H9 (cell line): ENCODE results near the gene TMEM44. TPM values are rescaled to one million over a fixed set of nuclear protein-coding genes. Genes with fewer than 3 reads are reported as not detected.

ENCODE experiments used
- DNase-seq: peaks from one replicate; pipeline ENCODE4 v3.0.0-alpha.2; 2017
- H2AFZ ChIP-seq: one replicate; pipeline ENCODE4 v1.6.1; 2013; ENCODE audit warnings: mild to moderate bottlenecking, low read length, control low read depth, moderate library complexity
- H2AK5ac ChIP-seq: 2 replicates; pipeline ENCODE4 v1.6.1; 2013; ENCODE audit warnings: low read length, control low read depth, mixed read lengths; ENCODE audit not compliant: insufficient read length
- H2BK120ac ChIP-seq: one replicate; pipeline ENCODE4 v1.6.1; 2013; ENCODE audit warnings: low read depth, mild to moderate bottlenecking, low read length, control low read depth, inconsistent platforms; ENCODE audit not compliant: poor library complexity, severe bottlenecking
- H2BK12ac ChIP-seq: 2 replicates; pipeline ENCODE4 v1.6.1; 2013; ENCODE audit warnings: low read length, control low read depth, mixed read lengths, low read depth; ENCODE audit not compliant: insufficient read length
- H2BK15ac ChIP-seq: 2 replicates; pipeline ENCODE4 v1.6.1; 2013; ENCODE audit warnings: low read depth, low read length, control low read depth
- H2BK20ac ChIP-seq: one replicate; pipeline ENCODE4 v1.6.1; 2013; ENCODE audit warnings: low read depth, mild to moderate bottlenecking, low read length, control low read depth, inconsistent platforms; ENCODE audit not compliant: poor library complexity, severe bottlenecking
- H2BK5ac ChIP-seq: 2 replicates; pipeline ENCODE4 v1.6.1; 2013; ENCODE audit warnings: low read length, control low read depth, mixed read lengths; ENCODE audit not compliant: insufficient read length
- H3K14ac ChIP-seq: 2 replicates; pipeline ENCODE4 v1.6.1; 2013; ENCODE audit warnings: low read length, control low read depth; ENCODE audit not compliant: insufficient read depth
- H3K18ac ChIP-seq: 2 replicates; pipeline ENCODE4 v1.6.1; 2013; ENCODE audit warnings: low read depth, mild to moderate bottlenecking, mixed read lengths, low read length, control low read depth; ENCODE audit not compliant: insufficient read length
- H3K23ac ChIP-seq: 2 replicates; pipeline ENCODE4 v1.6.1; 2013; ENCODE audit warnings: low read length, control low read depth, mixed read lengths, low read depth; ENCODE audit not compliant: insufficient read length
- H3K23me2 ChIP-seq: 2 replicates; pipeline ENCODE4 v1.6.1; 2013; ENCODE audit warnings: low read depth, mild to moderate bottlenecking, mixed read lengths, low read length, control low read depth; ENCODE audit not compliant: insufficient read length, poor library complexity, severe bottlenecking
- H3K27ac ChIP-seq: 2 replicates; pipeline ENCODE4 v1.5.1; 2013; ENCODE audit warnings: low read length, control low read depth, mixed read lengths, low read depth; ENCODE audit not compliant: insufficient read length
- H3K27me3 ChIP-seq: 2 replicates; pipeline ENCODE4 v1.6.1; 2013; ENCODE audit warnings: low read length, control low read depth, inconsistent platforms; ENCODE audit not compliant: insufficient read depth
- H3K4ac ChIP-seq: 2 replicates; pipeline ENCODE4 v1.6.1; 2013; ENCODE audit warnings: low read depth, mild to moderate bottlenecking, control low read depth, inconsistent platforms, low read length, moderate library complexity
- H3K4me1 ChIP-seq: 2 replicates; pipeline ENCODE4 v1.6.1; 2013; ENCODE audit warnings: low read length, control low read depth, inconsistent platforms; ENCODE audit not compliant: insufficient read depth
- H3K4me2 ChIP-seq: 2 replicates; pipeline ENCODE4 v1.6.1; 2013; ENCODE audit warnings: low read length, control low read depth, mixed read lengths; ENCODE audit not compliant: insufficient read length, insufficient read depth
- H3K56ac ChIP-seq: 2 replicates; pipeline ENCODE4 v1.6.1; 2013; ENCODE audit warnings: low read depth, mild to moderate bottlenecking, mixed read lengths, low read length, control low read depth; ENCODE audit not compliant: insufficient read length
- H3K79me1 ChIP-seq: 2 replicates; pipeline ENCODE4 v1.6.1; 2013; ENCODE audit warnings: low read depth, mild to moderate bottlenecking, moderate library complexity, low read length, control low read depth, inconsistent platforms; ENCODE audit not compliant: insufficient read depth, poor library complexity, severe bottlenecking
- H3K79me2 ChIP-seq: 2 replicates; pipeline ENCODE4 v1.6.1; 2013; ENCODE audit warnings: low read length, control low read depth, inconsistent platforms; ENCODE audit not compliant: insufficient read depth
- H3K9ac ChIP-seq: 2 replicates; pipeline ENCODE4 v1.6.1; 2013; ENCODE audit warnings: low read length, control low read depth, mixed read lengths; ENCODE audit not compliant: insufficient read length; ENCODE audit errors: extremely low read depth
- H3K9me3 ChIP-seq: one replicate; pipeline ENCODE4 v1.6.1; 2013; ENCODE audit warnings: low read depth, low read length, inconsistent platforms; ENCODE audit not compliant: control insufficient read depth
- H3T11ph ChIP-seq: one replicate; pipeline ENCODE4 v1.6.1; 2013; ENCODE audit warnings: mild to moderate bottlenecking, low read length, control low read depth, inconsistent platforms
- H4K20me1 ChIP-seq: one replicate; pipeline ENCODE4 v1.6.1; 2013; ENCODE audit not compliant: control insufficient read depth, insufficient read length, insufficient read depth
- H4K5ac ChIP-seq: 2 replicates; pipeline ENCODE4 v1.6.1; 2013; ENCODE audit warnings: low read depth, mild to moderate bottlenecking, mixed read lengths, low read length, control low read depth; ENCODE audit not compliant: insufficient read length
- H4K8ac ChIP-seq: replicated peaks from 2 replicates; pipeline ENCODE4 v1.6.1; 2013; ENCODE audit warnings: low read length, control low read depth, mixed read lengths, low read depth; ENCODE audit not compliant: insufficient read length
- H4K91ac ChIP-seq: 2 replicates; pipeline ENCODE4 v1.6.1; 2013; ENCODE audit warnings: low read depth, mild to moderate bottlenecking, moderate library complexity, mixed read lengths, low read length, control low read depth; ENCODE audit not compliant: insufficient read length
- H3K27ac Mint-ChIP-seq, 3 experiments: 2 replicates in 2 of 3; 3 replicates in 1 of 3; pipeline ENCODE4 v1.8.0; 2020 to 2021; ENCODE audit warnings: mixed read lengths in 3 of 3, mild to moderate bottlenecking in 1 of 3, moderate library complexity in 1 of 3
- H3K27me3 Mint-ChIP-seq: 2 replicates; pipeline ENCODE4 v1.8.0; 2021; ENCODE audit warnings: low read depth, mild to moderate bottlenecking, moderate library complexity, mixed read lengths
- H3K36me3 Mint-ChIP-seq, 3 experiments: 2 replicates in 2 of 3; 3 replicates in 1 of 3; pipeline ENCODE4 v1.8.0; 2020 to 2021; ENCODE audit warnings: low read depth in 3 of 3, mixed read lengths in 3 of 3; ENCODE audit not compliant: insufficient read depth in 1 of 3
- H3K4me1 Mint-ChIP-seq, 2 experiments: 2 replicates each; pipeline ENCODE4 v1.8.0; 2020; ENCODE audit warnings: mixed read lengths in 2 of 2
- H3K4me3 Mint-ChIP-seq, 2 experiments: 2 replicates in 1 of 2; 3 replicates in 1 of 2; pipeline ENCODE4 v1.8.0; 2020 to 2021; ENCODE audit warnings: mild to moderate bottlenecking in 2 of 2, mixed read lengths in 2 of 2, moderate library complexity in 1 of 2
- H3K9me3 Mint-ChIP-seq, 2 experiments: 2 replicates in 1 of 2; 3 replicates in 1 of 2; pipeline ENCODE4 v1.8.0; 2020; ENCODE audit warnings: mild to moderate bottlenecking in 2 of 2, mixed read lengths in 2 of 2, moderate library complexity in 1 of 2
- CTCF ChIP-seq: fragments of 200-600 bp; sonication (generic); conservative IDR thresholded peaks from 3 replicates; pipeline ENCODE4 v1.8.0; 2021; ENCODE audit warnings: antibody characterized with exemption, mild to moderate bottlenecking
- WGBS: extraction: QIAGEN DNeasy Blood & Tissue Kit; methylation state at CpG from one replicate; pipeline ENCODE4 v1.1.7; 2013; ENCODE audit warnings: missing lambda C conversion rate, low lambda C conversion rate, mixed read lengths; ENCODE audit not compliant: insufficient read length; ENCODE audit errors: extremely low coverage; 5-methylcytosine and 5-hydroxymethylcytosine counted together
- total RNA-seq: library from RNA; stranded (reverse); gene quantifications from 2 replicates; pipeline ENCODE4 v1.2.1, GENCODE V29; 2021

TMEM44 gene
- total RNA-seq, 1 experiment from 2014 or later, result 19.8 TPM

DNA sequence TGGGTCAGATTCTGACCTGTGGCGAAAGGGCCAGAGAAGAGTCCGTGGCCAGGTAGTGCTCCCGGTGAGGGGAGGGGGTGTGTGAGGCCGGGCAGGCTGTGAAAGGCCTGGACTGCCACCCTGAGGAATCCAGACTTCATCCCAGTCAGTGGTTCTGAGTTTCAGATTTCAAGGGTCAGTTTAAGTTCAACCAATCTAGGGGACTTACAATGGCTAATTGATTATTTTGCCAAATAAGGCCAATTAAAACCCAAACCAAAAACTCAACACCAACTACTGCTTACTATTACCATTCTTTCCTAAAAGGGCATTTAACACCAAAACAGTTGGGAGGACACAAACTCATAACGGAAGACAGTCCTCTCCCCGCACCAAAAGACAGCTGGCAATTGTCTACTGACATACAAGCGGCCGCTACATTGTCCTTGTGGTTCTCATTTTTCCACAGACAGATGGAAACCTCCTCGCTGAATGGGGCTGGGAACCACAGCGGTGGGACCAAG is 30.5 kb downstream of the TMEM44 start:
- no peaks in the 10 kb centered on the region for H3K23me2 ChIP-seq
- no peak overlapping the region for H4K5ac ChIP-seq
- H3K18ac ChIP-seq, result no peak overlapping the region
- H3K79me2 ChIP-seq, result no peaks in the 10 kb centered on the region
- no peak overlapping the region; a peak in 1 of 7 replicates for H3K27ac Mint-ChIP-seq
- no peaks in the 10 kb centered on the region for H3K27me3 ChIP-seq
- no peak overlapping the region for H2BK120ac ChIP-seq
- H4K20me1 ChIP-seq, result no peaks in the 10 kb centered on the region
- H2BK15ac ChIP-seq, result no peak overlapping the region
- no peak overlapping the region for H3K4me3 Mint-ChIP-seq
- H2BK12ac ChIP-seq, result no peak overlapping the region
- H2AK5ac ChIP-seq, result no peak overlapping the region
- no peaks in the 10 kb centered on the region; a peak in 1 of 5 replicates for H3K9me3 Mint-ChIP-seq
- no peak overlapping the region for H4K8ac ChIP-seq
- H3K27ac ChIP-seq, result no peak overlapping the region
- no peaks in the 10 kb centered on the region for H3K9me3 ChIP-seq
- no peak overlapping the region for H2AFZ ChIP-seq
- no peaks in the 10 kb centered on the region for H3K27me3 Mint-ChIP-seq
- no peak overlapping the region for H2BK20ac ChIP-seq
- no CpG with 5 or more reads among the region's 10 CpGs for WGBS
- peaks cover 6 to 32% (median 20%) of the 10 kb centered on the region in 3 experiments; a peak in 6 of 7 replicates for H3K36me3 Mint-ChIP-seq
- no peak overlapping the region for H3K56ac ChIP-seq
- no peak for DNase-seq
- H3T11ph ChIP-seq, result no peak overlapping the region
- no peak overlapping the region for H3K4me2 ChIP-seq
- no peaks in the 10 kb centered on the region for H3K4me1 Mint-ChIP-seq
- H3K9ac ChIP-seq, result no peak overlapping the region
- H2BK5ac ChIP-seq, result no peak overlapping the region
- no peak overlapping the region for H3K23ac ChIP-seq
- no peak overlapping the region for H4K91ac ChIP-seq
- no peak overlapping the region for H3K4ac ChIP-seq
- no peak for TF ChIP-seq CTCF
- no peaks in the 10 kb centered on the region for H3K4me1 ChIP-seq
- H3K79me1 ChIP-seq, result no peaks in the 10 kb centered on the region
- no peak overlapping the region for H3K14ac ChIP-seq
